ENCODE results near the gene MYL2. TPM values are rescaled to one million over a fixed set of nuclear protein-coding genes. Genes with fewer than 3 reads are reported as not detected.

The MYL2 gene
- total and polyA plus RNA-seq, 9 of the 15 experiments (the other 6 are each of a cell fraction or from before 2014, with no cell fraction given) = not detected

GRCh38 chr12:110883251-110883650 lies 37.1 kb downstream of the MYL2 start:
- no peak for FAIRE-seq
- TF ChIP-seq CXXC5 (CRISPR knock-in tag; IDR thresholded peaks at IDR 0.05) = no peak
- TF ChIP-seq ARID1B (IDR thresholded peaks at IDR 0.05) = no peak
- no peak for TF ChIP-seq YBX1 (IDR thresholded peaks at IDR 0.05)
- TF ChIP-seq KLF6 (CRISPR knock-in tag; IDR thresholded peaks at IDR 0.05; ENCODE audit: borderline replicate concordance) = no peak
- TF ChIP-seq MAX (CRISPR knock-in tag; IDR thresholded peaks at IDR 0.05) = no peak
- no peak for TF ChIP-seq RFX1 (IDR thresholded peaks at IDR 0.05)
- no peak for TF ChIP-seq SMARCC2 (IDR thresholded peaks at IDR 0.05; ENCODE audit: low read depth)
- no peak for TF ChIP-seq MYBL2 (IDR thresholded peaks at IDR 0.05; ENCODE audit: low read depth)
- TF ChIP-seq MYBL2 (CRISPR knock-in tag; IDR thresholded peaks at IDR 0.05; ENCODE audit: borderline replicate concordance) = no peak
- no peak for TF ChIP-seq CBFB (CRISPR knock-in tag; IDR thresholded peaks at IDR 0.05)
- no peak for TF ChIP-seq TBP (optimal IDR thresholded peaks at IDR 0.05; ENCODE audit: low read depth, low read length)
- no peak for TF ChIP-seq ZBTB49 (CRISPR knock-in tag; IDR thresholded peaks at IDR 0.05; ENCODE audit: borderline replicate concordance)
- no peak for TF ChIP-seq THRA (IDR thresholded peaks at IDR 0.05)
- TF ChIP-seq MLLT1 (IDR thresholded peaks at IDR 0.05) = no peak
- no peak for TF ChIP-seq HNRNPUL1 (IDR thresholded peaks at IDR 0.05; ENCODE audit: low read length)
- TF ChIP-seq ZNF133 (CRISPR knock-in tag; IDR thresholded peaks at IDR 0.05) = no peak
- ChIA-PET CTCF (ENCODE audit: low intra/inter-chr PET ratio) (no interaction called here), POLR2A (no interaction called here)
- Histone ChIP-seq H3K4me1 (replicated peaks in 1 of 2; ENCODE audit: control insufficient read depth in 2 of 2, insufficient read depth in 2 of 2, low read length in 2 of 2) (no peaks in the 10 kb centered on the region), H3K9ac (ENCODE audit: insufficient read depth in 1 of 2, low read depth in 2 of 2, low read length in 2 of 2) (no peak overlapping the region), H3K9me1 (ENCODE audit: control insufficient read depth, insufficient read depth, low read length) (no peaks in the 10 kb centered on the region), H3K4me3 (no peak overlapping the region), H2AFZ (ENCODE audit: low read depth, low read length) (no peak overlapping the region), H4K20me1 (replicated peaks; ENCODE audit: control insufficient read depth, insufficient read depth, low read length) (no peaks in the 10 kb centered on the region), H3K27ac (ENCODE audit: extremely low read depth, low read depth, low read length) (no peak overlapping the region), H3K36me3 (ENCODE audit: control insufficient read depth, insufficient read depth, low read length) (no peaks in the 10 kb centered on the region), H3K27me3 (ENCODE audit: control insufficient read depth in 2 of 2, insufficient read depth in 2 of 2, low read length in 2 of 2) (peaks cover 0 to 7% of the 10 kb centered on the region in 2 experiments; a peak in 2 of 5 replicates), H3K9me3 (replicated peaks; ENCODE audit: control insufficient read depth, insufficient read depth, low read depth, low read length) (no peaks in the 10 kb centered on the region), H3K79me2 (ENCODE audit: control insufficient read depth, insufficient read depth, low read length) (no peaks in the 10 kb centered on the region), H3K4me2 (ENCODE audit: insufficient read depth, low read length) (no peak overlapping the region)
- DNase-seq (ENCODE audit: extremely low read depth in 1 of 4, low spot score in 3 of 4) = no peak
- WGBS (ENCODE audit: insufficient coverage, low coverage, missing lambda C conversion rate) = 3% methylated on average over 4 of the region's 4 CpGs
- BruUV-seq (replicated peaks) = no TSS peak
- intact Hi-C loops (cut with micrococcal nuclease) (loop anchor here (10.0 kb wide), 1 partner anchor 328 kb away; no protein-coding TSS in a partner anchor), in situ Hi-C loops (cut with MboI) (no loop called here)
- no peak for ATAC-seq
